Trophoblast cell (in vitro differentiated cells and primary cell): ENCODE measurements around the gene REG3A.

Source experiments
- DNase-seq, 2 donors: peaks; one replicate each; pipeline ENCODE4 v3.0.0-alpha.2; 2016
- H2AFZ ChIP-seq: 2 replicates; pipeline ENCODE4 v1.6.1; 2013; ENCODE audit warnings: low read length, moderate library complexity, mild to moderate bottlenecking; ENCODE audit not compliant: insufficient read depth, poor library complexity
- H2AK5ac ChIP-seq: 2 replicates; pipeline ENCODE4 v1.6.1; 2013; ENCODE audit warnings: mild to moderate bottlenecking, low read length
- H2BK120ac ChIP-seq: 2 replicates; pipeline ENCODE4 v1.6.1; 2013; ENCODE audit warnings: low read length, mild to moderate bottlenecking, moderate library complexity; ENCODE audit not compliant: insufficient read depth, poor library complexity
- H2BK12ac ChIP-seq: 2 replicates; pipeline ENCODE4 v1.6.1; 2013; ENCODE audit warnings: mild to moderate bottlenecking, low read length, moderate library complexity
- H2BK5ac ChIP-seq: 2 replicates; pipeline ENCODE4 v1.6.1; 2013; ENCODE audit warnings: low read length, low read depth, moderate library complexity, mild to moderate bottlenecking; ENCODE audit not compliant: poor library complexity
- H3K14ac ChIP-seq: 2 replicates; pipeline ENCODE4 v1.6.1; 2013; ENCODE audit warnings: mild to moderate bottlenecking, low read length
- H3K18ac ChIP-seq: 2 replicates; pipeline ENCODE4 v1.6.1; 2013; ENCODE audit warnings: mild to moderate bottlenecking, low read length
- H3K23ac ChIP-seq: 2 replicates; pipeline ENCODE4 v1.6.1; 2013; ENCODE audit warnings: low read length
- H3K27ac ChIP-seq: 2 replicates; pipeline ENCODE4 v1.5.1; 2013; ENCODE audit warnings: low read depth, mild to moderate bottlenecking, inconsistent platforms, low read length, moderate library complexity
- H3K27me3 ChIP-seq: 2 replicates; pipeline ENCODE4 v1.6.1; 2013; ENCODE audit warnings: inconsistent platforms, mild to moderate bottlenecking, low read length, moderate library complexity; ENCODE audit not compliant: insufficient read depth
- H3K36me3 ChIP-seq, 2 experiments: 1 replicate in 1 of 2; 2 replicates in 1 of 2; pipeline ENCODE4 v1.6.1; 2013; ENCODE audit warnings: low read length in 2 of 2, mild to moderate bottlenecking in 2 of 2, moderate library complexity in 1 of 2; ENCODE audit not compliant: insufficient read depth in 2 of 2, control insufficient read depth in 1 of 2
- H3K4ac ChIP-seq: 2 replicates; pipeline ENCODE4 v1.6.1; 2013; ENCODE audit warnings: low read depth, mild to moderate bottlenecking, low read length, moderate library complexity
- H3K4me1 ChIP-seq, 2 experiments: 1 replicate in 1 of 2; 2 replicates in 1 of 2; pipeline ENCODE4 v1.6.1; 2013; ENCODE audit warnings: low read length in 2 of 2, mild to moderate bottlenecking in 2 of 2, moderate library complexity in 1 of 2; ENCODE audit not compliant: insufficient read depth in 2 of 2, control insufficient read depth in 1 of 2
- H3K4me2 ChIP-seq: 2 replicates; pipeline ENCODE4 v1.6.1; 2013; ENCODE audit warnings: inconsistent platforms, mild to moderate bottlenecking, low read length, moderate library complexity
- H3K4me3 ChIP-seq: 2 replicates; pipeline ENCODE4 v1.5.1; 2013; ENCODE audit warnings: mild to moderate bottlenecking, low read depth, low read length, inconsistent platforms
- H3K79me1 ChIP-seq: one replicate; pipeline ENCODE4 v1.6.1; 2013; ENCODE audit warnings: low read length
- H3K79me2 ChIP-seq: 2 replicates; pipeline ENCODE4 v1.6.1; 2013; ENCODE audit warnings: low read length, mild to moderate bottlenecking; ENCODE audit not compliant: control insufficient read depth, insufficient read depth, poor library complexity
- H3K9ac ChIP-seq: 2 replicates; pipeline ENCODE4 v1.6.1; 2013; ENCODE audit warnings: mild to moderate bottlenecking, low read length
- H3K9me3 ChIP-seq: 2 replicates; pipeline ENCODE4 v1.6.1; 2013; ENCODE audit warnings: low read depth, mild to moderate bottlenecking, control low read depth, inconsistent platforms, low read length; ENCODE audit not compliant: insufficient read depth
- H4K12ac ChIP-seq: 2 replicates; pipeline ENCODE4 v1.6.1; 2013; ENCODE audit warnings: low read depth, mild to moderate bottlenecking, low read length, moderate library complexity
- H4K8ac ChIP-seq: 2 replicates; pipeline ENCODE4 v1.6.1; 2013; ENCODE audit warnings: low read depth, mild to moderate bottlenecking, low read length, moderate library complexity
- H4K91ac ChIP-seq: one replicate; pipeline ENCODE4 v1.6.1; 2013; ENCODE audit warnings: low read depth, mild to moderate bottlenecking, low read length, moderate library complexity
- WGBS: extraction: QIAGEN DNeasy Blood & Tissue Kit; methylation state at CpG from one replicate; pipeline ENCODE4 v1.1.7; 2013; ENCODE audit warnings: missing lambda C conversion rate; ENCODE audit not compliant: insufficient read length, insufficient coverage; ENCODE audit errors: extremely low coverage; 5-methylcytosine and 5-hydroxymethylcytosine counted together

Gene REG3A

GRCh38 chr2:79178076-79178674, 18.6 kb upstream of the REG3A start:
- H2AFZ ChIP-seq: no peak overlapping the region
- H3K79me2 ChIP-seq: no peaks in the 10 kb centered on the region
- no peak overlapping the region for H3K9ac ChIP-seq
- H3K18ac ChIP-seq: no peak overlapping the region
- no peak overlapping the region for H2BK120ac ChIP-seq
- no peaks in the 10 kb centered on the region for H3K9me3 ChIP-seq
- H3K4ac ChIP-seq: no peak overlapping the region
- no peak overlapping the region for H3K27ac ChIP-seq
- no peaks in the 10 kb centered on the region for H3K27me3 ChIP-seq
- no peak overlapping the region for H4K12ac ChIP-seq
- DNase-seq: no peak
- no peak overlapping the region for H2BK12ac ChIP-seq
- H4K91ac ChIP-seq: no peak overlapping the region
- H3K14ac ChIP-seq: no peak overlapping the region
- WGBS: no CpG with 5 or more reads among the region's 6 CpGs
- H3K4me3 ChIP-seq: no peak overlapping the region
- H3K23ac ChIP-seq: no peak overlapping the region
- no peak overlapping the region for H2BK5ac ChIP-seq
- H3K4me1 ChIP-seq: no peaks in the 10 kb centered on the region
- H3K36me3 ChIP-seq: no peaks in the 10 kb centered on the region
- H3K79me1 ChIP-seq: no peaks in the 10 kb centered on the region
- no peak overlapping the region for H4K8ac ChIP-seq
- no peak overlapping the region for H2AK5ac ChIP-seq
- H3K4me2 ChIP-seq: no peak overlapping the region

GRCh38 chr2:79171348-79171958, 11.9 kb upstream of the REG3A start:
- Histone ChIP-seq H3K14ac (no peak overlapping the region), H2BK5ac (no peak overlapping the region), H3K27me3 (no peaks in the 10 kb centered on the region), H2BK120ac (no peak overlapping the region), H3K4me3 (no peak overlapping the region), H3K9me3 (no peaks in the 10 kb centered on the region), H3K27ac (no peak overlapping the region), H2AK5ac (no peak overlapping the region), H3K4me2 (no peak overlapping the region), H2AFZ (no peak overlapping the region), H3K18ac (no peak overlapping the region), H3K23ac (no peak overlapping the region), H3K36me3 (no peaks in the 10 kb centered on the region), H3K79me2 (no peaks in the 10 kb centered on the region), H4K91ac (no peak overlapping the region), H3K9ac (no peak overlapping the region), H4K8ac (no peak overlapping the region), H3K4me1 (no peaks in the 10 kb centered on the region), H3K79me1 (no peaks in the 10 kb centered on the region), H3K4ac (no peak overlapping the region), H2BK12ac (no peak overlapping the region), H4K12ac (no peak overlapping the region)
- WGBS: no CpG with 5 or more reads among the region's 2 CpGs
- DNase-seq: no peak

- H3K27ac ChIP-seq: no peak overlapping the region
- no CpG with 5 or more reads among the region's 1 CpG for WGBS
Measured at GRCh38 chr2:79162801-79163200, 3.2 kb upstream of the REG3A start.

GRCh38 chr2:79162132-79162531, 2.6 kb upstream of the REG3A start:
- DNase-seq: no peak
- no peak overlapping the region for H4K91ac ChIP-seq
- H3K23ac ChIP-seq: no peak overlapping the region
- no peak overlapping the region for H4K8ac ChIP-seq
- H2BK5ac ChIP-seq: no peak overlapping the region
- no CpG with 5 or more reads among the region's 2 CpGs for WGBS
- no peak overlapping the region for H2BK12ac ChIP-seq
- no peak overlapping the region for H2BK120ac ChIP-seq
- H3K36me3 ChIP-seq: no peaks in the 10 kb centered on the region
- no peaks in the 10 kb centered on the region for H3K79me1 ChIP-seq
- no peaks in the 10 kb centered on the region for H3K27me3 ChIP-seq
- H3K4me3 ChIP-seq: no peak overlapping the region
- peaks cover 3% of the 10 kb centered on the region for H3K9me3 ChIP-seq
- H2AK5ac ChIP-seq: no peak overlapping the region
- no peaks in the 10 kb centered on the region for H3K4me1 ChIP-seq
- no peak overlapping the region for H3K27ac ChIP-seq
- no peak overlapping the region for H4K12ac ChIP-seq
- no peak overlapping the region for H3K4me2 ChIP-seq
- H3K9ac ChIP-seq: no peak overlapping the region
- H3K4ac ChIP-seq: no peak overlapping the region
- H2AFZ ChIP-seq: no peak overlapping the region
- H3K14ac ChIP-seq: no peak overlapping the region
- no peak overlapping the region for H3K18ac ChIP-seq
- no peaks in the 10 kb centered on the region for H3K79me2 ChIP-seq

More at GRCh38 chr2:79162801-79163200, 3.2 kb upstream of the REG3A start:
- Histone ChIP-seq H3K36me3 (no peaks in the 10 kb centered on the region), H3K4me2 (no peak overlapping the region), H3K4me3 (no peak overlapping the region), H2AK5ac (no peak overlapping the region), H2BK120ac (no peak overlapping the region), H2BK12ac (no peak overlapping the region), H3K14ac (no peak overlapping the region), H2AFZ (no peak overlapping the region), H4K91ac (no peak overlapping the region), H3K79me1 (no peaks in the 10 kb centered on the region), H3K79me2 (no peaks in the 10 kb centered on the region), H3K4ac (no peak overlapping the region), H3K9ac (no peak overlapping the region), H3K27me3 (no peaks in the 10 kb centered on the region), H2BK5ac (no peak overlapping the region), H3K9me3 (peaks cover 3% of the 10 kb centered on the region), H3K18ac (no peak overlapping the region), H4K12ac (no peak overlapping the region), H3K4me1 (no peaks in the 10 kb centered on the region), H4K8ac (no peak overlapping the region), H3K23ac (no peak overlapping the region)
- DNase-seq: no peak
